Middle frontal gyrus (tissue), 1 donor: Measurements from ENCODE around the gene MRPS18A.

Source experiments
- DNase-seq: peaks from one replicate; pipeline ENCODE4 v3.0.0-alpha.2; 2015; ENCODE audit warnings: low spot score; ENCODE audit errors: extremely low spot score

MRPS18A gene

DNA sequence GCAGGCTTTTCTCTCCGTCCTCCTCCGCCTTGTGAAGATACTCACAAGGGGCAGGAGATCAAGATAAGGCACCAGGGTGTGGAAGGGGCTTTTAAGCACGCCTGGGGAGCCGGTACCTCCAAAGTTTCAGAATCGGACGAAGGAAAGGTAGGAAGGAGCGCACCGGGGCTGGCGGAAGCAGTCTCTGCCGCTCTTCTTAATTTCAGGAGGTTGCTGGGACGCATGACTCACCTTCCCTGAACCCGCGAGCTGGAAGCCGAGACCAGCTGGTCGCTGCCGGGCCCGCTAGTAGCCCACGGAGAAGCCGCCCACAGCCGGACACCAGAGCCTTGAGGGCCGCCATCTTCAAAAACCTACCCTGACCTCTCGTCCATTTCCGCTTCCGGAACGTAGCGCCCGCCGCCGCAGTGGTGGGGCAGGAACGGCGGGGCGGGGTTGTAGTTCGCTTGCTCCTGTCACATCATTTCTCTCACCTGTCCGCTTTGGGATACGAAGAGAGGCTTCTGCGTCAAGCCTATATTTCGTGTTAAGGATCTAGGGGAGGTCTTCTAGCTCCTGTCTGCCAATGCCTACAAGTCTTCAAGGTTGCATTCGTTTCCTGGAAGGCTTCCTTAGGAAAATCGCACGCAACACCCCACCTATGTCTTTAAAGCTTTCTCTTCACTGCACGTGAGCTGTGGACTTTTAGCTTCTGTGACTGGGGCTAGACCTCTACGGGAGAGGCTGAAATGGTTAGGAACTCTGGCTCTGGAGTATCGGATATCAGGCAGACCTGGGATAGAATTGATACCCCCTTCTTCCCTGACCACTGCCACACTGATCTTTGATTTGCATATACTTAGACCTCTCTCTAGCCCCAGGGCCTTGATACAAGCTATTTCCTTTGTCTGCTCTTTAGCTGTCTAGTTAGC is at the start of gene MRPS18A:
TSS of gene MRPS18A (minus strand) at position 355 of the 911 bp plus-strand sequence. CDS start at position 343, 12 bp downstream.
- DNase-seq: peak; percentile 65

DNA sequence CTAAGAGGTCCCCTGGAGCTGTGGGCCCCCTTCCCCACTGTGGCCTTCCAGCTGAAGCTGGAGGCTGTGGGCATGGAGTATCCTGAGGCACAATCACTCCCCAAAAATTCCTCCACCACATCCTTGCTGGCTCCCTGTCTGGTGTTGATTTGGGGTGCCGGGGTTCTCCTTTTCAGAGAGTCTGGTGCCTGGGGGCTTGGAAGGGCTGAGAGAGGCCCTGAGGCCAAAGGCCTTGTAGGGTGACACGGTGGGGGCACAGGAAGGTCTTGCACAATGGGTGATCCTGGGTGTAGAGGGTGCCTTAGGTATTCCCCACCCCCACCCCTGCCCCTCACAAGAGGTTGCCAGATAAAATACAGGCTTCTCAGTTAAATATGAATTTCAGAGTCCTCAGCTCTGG is 49.3 kb upstream of the MRPS18A start:
- DNase-seq: no peak

DNA sequence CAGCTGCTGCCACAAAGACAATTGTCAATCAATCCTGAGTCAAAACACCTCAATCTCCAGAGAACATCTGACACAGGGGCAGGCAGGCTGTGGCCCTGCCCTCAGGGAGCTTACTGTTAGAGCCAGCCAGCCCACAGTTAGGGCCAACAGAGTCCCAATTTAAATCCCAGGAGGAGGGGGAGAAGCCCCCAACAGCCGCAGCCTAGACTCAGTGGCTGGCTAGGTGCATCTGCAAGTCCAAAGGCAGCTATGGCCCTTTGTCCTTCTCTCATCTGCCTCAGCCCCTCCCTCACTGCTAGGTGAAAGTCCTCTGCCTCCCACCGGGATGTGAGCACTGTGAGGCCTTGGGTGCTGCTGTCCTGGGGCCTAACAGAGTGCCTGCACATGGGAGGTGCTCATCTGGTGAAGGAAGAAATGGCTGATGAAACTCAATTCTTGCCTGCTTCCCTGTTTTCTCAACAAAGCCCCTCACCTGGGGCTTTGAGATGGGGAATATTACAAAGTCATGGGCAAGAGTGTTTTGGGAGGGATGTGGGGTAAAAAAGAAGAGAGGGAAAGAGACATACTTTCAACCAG is 48.7 kb upstream of the MRPS18A start:
- DNase-seq: no peak

DNA sequence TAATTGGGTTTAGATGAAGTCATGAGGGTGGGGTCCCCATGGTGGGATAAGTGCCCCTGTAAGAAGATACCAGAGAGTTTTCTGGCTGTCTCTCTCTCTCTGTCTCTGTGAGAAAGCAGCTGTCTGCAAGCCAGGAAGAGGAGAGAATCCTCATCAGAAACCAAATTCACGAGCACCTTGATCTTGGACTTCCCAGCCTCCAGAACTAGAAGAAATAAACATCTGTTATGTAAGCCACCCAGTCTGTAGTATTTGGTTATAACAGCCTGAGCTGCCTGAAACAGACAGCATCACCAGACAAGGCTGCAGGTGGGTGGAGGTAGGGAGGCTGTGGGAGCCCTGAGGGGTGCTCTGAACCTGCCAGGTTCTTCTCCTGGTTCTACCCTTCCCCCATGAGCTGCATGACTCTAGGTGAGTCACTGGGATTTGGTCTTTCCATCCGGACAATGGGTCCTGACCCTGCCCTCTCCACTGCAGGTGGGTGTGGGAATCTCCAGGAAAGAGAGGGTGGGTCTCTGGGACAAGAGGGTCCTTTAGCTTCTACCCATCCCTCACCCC is 48.1 kb upstream of the MRPS18A start:
- no peak for DNase-seq

DNA sequence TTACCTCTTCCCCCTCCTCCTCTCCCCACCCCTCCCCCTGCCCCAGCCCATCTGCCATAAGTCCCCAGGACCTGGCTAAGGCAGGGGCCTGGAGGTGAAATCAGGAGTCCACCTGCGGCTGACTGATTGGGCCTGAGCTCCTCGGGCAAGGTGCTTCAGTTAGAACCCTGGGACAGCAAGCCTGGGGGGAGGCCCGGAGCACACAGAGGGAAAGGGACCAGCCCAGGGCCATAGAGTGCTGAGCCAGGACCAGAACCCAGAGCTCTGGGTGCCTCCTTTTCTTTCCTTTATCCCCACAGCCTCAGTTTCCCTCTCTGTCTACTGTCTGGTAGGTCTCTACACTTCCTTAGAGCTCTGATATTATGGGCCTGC is 46.7 kb upstream of the MRPS18A start:
- DNase-seq: no peak

DNA sequence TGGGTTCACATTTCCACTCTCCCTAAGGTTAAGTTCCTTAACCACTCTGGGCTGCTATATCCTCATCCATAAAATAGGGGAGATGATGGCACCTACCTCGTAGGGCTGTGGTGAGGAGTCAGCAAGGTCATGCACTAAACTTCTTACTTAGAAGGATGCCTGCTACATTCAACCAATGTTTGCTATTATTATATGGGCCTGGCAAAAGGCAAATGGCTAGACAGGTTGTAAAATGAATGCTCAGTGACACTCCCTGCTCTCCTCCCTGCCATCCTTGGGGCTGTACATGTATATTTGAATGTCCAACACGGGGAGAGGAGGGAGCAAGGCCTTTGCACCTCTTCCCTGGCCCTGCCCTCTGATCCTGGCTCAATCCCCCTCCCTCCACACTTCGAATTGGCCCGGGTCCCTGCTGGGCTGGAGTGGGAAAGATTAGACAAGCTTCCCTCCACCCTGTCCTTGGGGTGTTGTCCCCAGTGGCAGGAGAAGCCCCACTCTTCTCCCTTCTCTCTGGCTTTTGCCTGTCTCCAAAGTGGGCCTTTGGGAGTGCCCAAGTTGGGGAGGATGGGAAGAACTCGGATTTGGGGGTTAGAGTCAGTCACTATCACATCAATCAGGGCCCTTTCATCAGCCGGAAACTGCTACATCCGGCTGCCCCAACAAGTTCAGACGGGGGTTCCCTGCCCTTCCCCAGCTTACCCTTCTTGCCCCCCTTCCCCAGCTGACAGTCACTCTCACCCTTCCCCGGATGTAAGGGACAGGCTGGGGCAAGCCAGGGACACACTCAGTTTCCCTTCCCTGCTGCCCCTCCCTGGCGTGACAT is 46.1 kb upstream of the MRPS18A start:
- DNase-seq: no peak

DNA sequence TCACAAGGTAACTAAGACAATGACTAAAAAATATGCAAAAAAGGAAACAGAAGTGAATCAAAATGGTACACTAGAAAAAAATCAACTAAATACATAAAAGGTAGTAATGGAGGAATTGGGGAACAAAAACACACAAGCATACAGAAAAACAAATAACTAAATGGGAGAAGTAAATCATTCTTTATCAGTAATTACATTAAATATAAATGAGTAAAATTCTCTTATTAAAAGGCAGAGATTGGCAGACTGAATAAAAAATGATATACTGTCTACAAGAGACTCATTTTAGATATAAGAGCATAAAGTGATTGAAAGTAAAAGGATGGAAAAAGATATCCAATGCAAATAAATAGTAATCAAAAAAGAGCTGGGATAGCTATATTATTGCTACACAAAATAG is 43.0 kb upstream of the MRPS18A start:
- no peak for DNase-seq

DNA sequence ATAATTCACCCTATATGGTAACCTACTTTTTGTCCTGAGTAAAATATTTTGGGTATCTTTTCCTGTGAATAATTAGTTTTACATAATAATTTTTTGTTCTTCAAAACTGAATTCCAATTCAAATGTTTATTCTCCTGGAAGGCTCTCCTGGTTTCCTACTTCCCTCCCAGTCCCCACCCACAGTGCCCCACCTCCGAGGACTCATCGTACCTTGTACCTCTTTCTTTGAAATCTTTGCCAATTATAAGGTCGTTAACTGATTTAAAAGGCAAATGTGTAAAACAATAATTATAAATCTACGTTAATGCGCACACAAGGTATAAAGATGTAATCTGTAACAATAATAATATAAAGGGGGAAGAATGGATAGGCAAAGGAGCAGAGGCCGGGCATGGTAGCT is 41.9 kb upstream of the MRPS18A start:
- DNase-seq: no peak

DNA sequence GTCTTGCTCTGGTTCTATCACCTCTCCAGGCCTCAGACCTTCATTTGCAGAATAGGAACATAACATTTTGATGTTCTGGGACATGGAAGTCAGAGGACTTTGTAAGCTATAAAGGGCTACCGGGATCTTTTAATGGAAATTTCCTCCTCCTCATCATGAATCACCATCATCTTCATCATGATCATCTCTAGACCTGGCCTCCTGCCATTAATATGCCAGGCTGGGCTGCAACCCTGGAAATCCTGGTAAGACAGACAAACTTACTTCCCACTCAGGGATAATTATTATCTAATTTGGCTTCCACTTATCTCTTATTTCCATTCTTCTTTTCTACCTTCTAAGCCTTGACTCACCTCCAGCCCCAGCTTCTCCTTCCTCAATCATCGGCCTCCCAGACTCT is 41.0 kb upstream of the MRPS18A start:
- DNase-seq: no peak

DNA sequence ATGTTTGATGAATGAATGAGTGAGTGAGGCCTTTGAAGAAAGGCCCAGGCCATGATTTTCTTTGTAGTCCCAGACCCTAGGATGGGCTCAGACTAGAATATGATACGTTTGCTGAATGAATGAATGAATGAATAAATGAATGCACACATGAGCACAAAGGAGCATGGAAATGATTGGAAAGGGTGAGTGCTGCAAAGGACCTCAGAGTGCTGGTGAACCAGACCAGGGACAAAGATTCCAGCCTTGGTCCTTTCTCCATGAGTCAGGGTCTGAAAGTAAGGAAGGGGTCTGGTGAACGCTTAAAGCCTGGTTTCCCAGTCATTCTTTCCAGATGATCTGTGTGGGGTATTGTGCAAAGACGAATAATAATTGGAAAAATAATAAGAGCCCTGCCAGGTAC is 40.0 kb upstream of the MRPS18A start:
- no peak for DNase-seq

DNA sequence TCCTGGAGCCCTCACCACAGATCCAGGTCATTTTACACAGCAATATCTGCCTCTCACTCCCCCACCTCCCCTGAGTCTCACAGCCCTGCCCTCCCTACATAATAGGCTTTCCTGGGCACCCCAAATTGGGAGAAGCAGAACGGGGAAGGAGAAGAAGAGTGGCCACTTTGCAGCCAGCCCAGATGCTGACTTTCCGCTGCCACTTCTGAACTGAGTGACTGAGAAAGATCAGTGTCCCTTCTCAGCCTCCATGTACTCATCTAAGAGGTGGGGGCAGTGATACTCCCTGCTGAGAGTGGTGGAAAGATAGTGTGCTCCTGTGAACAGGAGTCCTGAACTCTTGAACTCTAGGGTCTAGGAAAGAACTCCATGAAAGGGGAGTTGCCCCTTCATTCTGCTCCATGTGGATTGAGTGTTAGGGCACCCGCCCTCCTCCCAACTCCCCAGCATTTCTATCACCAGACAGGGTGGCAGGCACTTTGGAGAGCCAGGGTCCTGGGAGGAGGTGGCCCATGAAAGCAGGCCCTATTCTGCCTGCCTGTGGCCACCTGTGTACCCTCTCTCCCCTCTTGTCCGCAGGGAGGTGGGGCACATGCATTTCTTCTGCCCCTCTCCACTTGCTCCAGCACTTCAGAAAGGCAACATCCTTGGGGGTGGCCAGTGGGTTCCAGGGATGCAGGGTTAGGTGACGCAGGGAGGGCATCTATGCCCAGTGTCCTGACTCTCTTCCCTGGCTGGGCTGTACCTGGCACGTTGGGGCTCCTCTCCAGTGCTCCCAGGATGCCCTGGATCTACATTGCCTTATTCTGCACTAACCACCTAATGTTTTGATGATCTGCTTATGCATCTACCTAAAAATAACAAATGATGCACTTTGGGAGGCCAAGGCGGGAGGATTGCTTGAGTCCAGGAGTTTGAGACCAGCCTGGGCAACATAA is 38.3 kb upstream of the MRPS18A start:
- no peak for DNase-seq

DNA sequence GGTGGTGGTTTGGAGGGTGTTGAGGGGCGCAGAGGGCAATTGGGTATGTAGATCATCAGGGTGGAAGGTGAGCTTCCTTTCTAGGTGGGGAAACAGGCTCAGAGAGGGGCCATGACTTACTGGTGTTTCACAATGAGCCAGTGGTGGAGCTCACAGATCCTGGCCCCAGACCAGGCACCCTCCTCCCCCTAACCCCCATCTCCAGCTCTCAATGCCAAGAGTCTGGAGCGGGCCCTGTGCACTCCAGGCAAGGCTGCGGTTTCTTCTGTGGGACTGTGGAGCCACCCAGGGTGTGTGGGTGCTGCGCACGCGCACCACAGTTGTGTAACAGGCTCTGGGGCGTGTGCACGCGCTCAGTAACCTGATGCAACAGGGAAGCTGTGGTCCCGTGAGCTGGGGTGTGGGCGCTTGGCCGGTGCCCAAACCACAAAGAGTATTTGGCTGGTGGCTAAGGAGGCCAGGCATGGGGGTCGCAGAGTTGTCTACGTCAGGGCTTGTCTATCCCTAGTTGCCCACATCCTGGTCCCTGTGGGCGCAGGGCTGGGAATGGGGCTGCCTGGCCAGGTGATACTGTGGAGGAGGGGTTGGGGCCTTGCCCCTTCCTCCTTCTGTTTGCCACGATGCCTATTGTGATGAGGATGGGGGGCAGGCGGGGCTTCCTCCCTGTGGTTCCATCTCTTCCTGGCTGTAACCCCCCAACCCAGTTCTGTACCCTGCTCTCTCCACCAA is 37.5 kb upstream of the MRPS18A start:
- DNase-seq: no peak

DNA sequence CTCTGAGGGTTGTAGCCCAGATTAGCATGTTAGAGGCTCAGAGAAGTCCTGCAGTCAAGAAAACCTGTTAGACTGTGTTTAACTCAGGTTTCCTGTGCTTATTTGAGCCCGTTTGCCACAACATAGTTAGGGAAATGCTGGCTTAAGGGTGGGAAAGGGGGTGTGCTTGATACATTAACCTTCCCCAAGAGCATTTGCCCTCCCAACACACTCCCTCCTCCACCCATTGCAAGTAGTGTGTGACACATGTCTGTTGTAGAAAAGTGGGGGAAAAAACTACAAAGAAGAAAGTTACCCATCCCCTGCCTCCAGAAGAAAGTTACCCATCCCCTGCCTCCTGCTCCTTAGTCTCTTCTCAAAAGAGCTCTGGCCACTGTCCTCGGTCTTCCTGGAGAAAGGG is 36.8 kb upstream of the MRPS18A start:
- DNase-seq: no peak

DNA sequence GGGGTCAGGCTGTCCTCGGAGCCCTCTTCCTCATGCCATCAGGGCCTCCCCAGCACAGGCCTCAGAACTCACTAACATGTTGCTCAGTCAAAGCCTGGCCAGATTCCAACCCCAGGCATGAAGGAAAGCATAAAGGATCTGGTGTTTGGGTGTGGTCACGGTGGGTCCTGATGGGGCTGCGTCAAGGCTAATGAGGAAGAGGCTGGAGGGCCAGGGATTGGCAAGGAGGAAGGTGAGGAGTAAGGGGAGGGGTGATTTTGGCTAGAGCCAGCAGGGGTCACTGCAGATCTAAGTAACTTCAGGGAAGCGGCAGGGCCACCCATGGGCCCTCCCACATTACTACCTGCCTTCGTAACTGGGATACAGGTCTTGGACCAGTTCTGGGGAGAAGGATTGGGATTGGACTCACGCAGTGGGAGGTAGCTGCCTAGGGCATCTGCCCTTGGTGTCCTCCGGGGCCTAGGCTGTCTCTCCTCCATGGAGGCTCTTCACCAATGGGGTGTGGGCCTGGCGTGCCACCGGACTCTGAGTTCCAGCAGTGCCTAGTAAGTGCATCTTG is 36.2 kb upstream of the MRPS18A start:
- DNase-seq: no peak

DNA sequence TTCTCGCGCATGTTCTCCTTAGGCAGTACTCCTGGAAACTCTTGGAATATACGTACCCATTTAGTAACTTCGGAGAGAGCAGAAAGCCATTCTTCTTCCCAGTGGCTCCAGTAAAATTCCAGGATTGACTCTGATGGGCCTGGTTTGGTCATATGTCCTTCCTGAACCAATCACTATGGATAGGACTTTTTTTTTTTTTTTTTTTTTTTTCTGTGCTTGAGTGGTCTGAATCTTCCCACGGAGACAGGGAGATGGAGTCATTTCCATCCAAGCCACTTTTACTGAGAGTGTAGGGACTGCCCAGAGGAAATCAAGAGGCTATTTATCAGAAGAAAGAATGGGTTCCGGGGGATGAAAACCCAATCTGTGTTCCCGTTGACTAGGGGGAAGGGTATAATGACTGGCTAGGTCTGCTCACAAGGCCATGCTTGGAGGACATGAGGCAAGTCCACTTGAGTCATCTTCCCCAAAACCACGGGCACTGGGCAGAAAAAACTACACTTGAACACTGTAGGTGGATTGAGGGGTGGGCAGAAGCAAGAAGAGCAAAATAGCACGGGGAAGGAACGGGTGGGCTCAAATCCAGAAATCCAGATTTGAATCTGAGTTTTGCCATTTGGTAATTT is 35.4 kb upstream of the MRPS18A start:
- DNase-seq: no peak

DNA sequence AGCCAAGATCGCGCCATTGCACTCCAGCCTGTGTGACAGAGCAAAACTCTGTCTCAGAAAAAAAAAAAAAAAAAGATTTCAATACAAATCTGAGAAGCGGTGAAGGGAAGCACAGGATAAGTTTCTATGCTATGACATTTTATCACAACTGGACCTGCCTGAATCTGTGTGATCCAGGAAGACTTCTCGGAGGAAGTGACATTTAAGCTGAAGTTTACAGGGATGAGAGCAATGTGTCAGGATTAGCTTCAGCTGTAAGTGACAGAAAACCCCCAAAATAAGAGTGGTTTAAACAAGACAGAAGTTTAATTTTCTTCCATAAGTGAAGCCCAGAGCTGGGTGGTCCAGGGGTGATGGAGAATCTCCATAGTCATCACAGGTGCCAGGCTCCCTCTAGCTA is 33.4 kb upstream of the MRPS18A start:
- no peak for DNase-seq

DNA sequence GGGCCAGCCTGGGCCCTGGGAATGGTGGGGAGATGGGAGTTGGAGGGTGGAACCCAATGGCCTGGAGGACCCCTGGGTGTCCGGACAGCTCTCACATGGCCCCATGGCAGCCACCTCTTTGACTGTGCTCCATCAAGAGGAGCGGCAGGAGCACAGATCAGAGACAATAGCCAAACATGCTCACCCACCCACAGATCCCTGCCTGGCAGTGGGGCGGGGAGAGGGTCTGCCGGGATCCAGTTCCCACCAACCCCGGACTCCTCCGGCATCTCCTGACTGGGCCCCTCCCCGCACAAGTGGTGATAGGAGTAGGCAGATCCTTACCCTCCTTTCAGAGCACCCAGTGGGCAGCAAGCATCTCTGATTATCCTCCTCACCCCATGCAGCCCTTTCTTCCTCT is 31.9 kb upstream of the MRPS18A start:
- no peak for DNase-seq

DNA sequence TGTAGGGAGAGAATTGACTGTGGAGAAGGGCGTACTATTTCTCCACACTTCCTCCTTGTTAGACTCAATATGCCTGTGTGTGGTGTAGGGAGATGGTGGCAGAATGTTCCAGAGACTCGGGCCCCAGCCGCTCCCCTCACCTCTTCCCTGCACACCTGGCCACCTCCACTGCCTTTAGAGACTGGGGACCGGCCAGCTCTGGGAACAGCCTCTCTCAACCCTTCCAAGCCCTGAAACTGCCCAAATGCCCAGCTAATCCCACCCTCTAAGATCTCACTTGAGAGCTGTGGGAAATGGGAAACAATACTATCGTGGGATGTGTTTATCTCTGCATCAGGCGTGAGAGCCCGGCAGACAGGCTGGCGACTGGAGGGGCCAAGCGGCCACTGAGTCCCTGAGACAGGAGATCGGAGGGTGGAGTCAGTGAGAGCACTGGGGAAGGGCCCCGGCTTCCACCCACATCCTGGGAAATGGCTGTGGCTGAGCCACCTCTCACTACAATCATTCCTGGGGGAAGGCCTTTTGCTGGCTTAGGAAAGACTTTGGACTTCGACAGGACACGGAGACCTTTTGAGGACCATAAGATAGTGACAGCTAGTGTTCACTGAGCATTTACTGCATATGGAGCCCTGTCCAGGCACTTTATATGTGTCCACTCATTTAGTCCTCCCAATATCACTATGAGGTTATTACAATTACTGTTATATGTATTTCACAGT is 31.0 kb upstream of the MRPS18A start:
- no peak for DNase-seq

DNA sequence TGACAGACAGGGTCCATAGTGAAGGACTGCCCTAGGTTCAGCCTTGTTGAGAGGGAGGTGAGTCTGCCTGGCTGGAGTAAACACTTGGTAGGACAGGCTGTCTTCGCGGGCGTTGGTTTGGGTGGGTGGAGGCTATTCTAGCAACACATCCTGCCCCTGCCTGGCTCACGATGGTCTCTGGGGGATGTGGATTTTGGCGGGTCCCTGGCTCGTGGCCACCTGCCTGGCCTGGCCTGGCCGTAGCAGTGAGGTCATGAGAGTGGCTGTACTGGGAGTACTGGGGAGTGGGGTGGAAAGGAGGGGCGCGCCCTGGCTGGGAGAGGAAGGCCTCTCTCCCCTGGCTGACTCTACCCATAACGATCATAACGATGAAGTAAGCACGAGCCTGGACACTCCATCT is 30.2 kb upstream of the MRPS18A start:
- no peak for DNase-seq
